HFFc6 (cell line): ENCODE data around the gene ABI3BP. TPM values are rescaled to one million over a fixed set of nuclear protein-coding genes. Genes with fewer than 3 reads are reported as not detected.

Experiments
- DNase-seq: peaks from one replicate; pipeline ENCODE4 v3.0.0-alpha.2; 2018
- H3K27ac Mint-ChIP-seq: 2 replicates; pipeline ENCODE4 v1.8.0; 2020; ENCODE audit warnings: mild to moderate bottlenecking, mixed read lengths
- H3K27me3 Mint-ChIP-seq: 2 replicates; pipeline ENCODE4 v1.8.0; 2021; ENCODE audit warnings: mild to moderate bottlenecking, moderate library complexity, mixed read lengths; ENCODE audit not compliant: insufficient read depth
- H3K36me3 Mint-ChIP-seq: 2 replicates; pipeline ENCODE4 v1.8.0; 2021; ENCODE audit warnings: low read depth, mixed read lengths
- H3K4me1 Mint-ChIP-seq: 2 replicates; pipeline ENCODE4 v1.8.0; 2020; ENCODE audit warnings: low read depth, mixed read lengths
- H3K4me3 Mint-ChIP-seq: 2 replicates; pipeline ENCODE4 v1.8.0; 2020; ENCODE audit warnings: mild to moderate bottlenecking, moderate library complexity, mixed read lengths
- H3K9me3 Mint-ChIP-seq: 2 replicates; pipeline ENCODE4 v1.8.0; 2020; ENCODE audit warnings: mild to moderate bottlenecking, mixed read lengths
- total RNA-seq, 6 experiments: library from RNA; stranded (reverse); fragmentation: NEBNext Ultra II Directional; extraction: Animal tissue kit (Norgen Biotek cat#: 25700); gene quantifications; 2 replicates in 1 of 6; 3 replicates in 5 of 6; pipeline ENCODE4 v1.2.3, GENCODE V29; 2021
- TF ChIP-seq, protein P1 (sequence below): fragments of 200-600 bp; sonication (generic); IDR thresholded peaks from 2 replicates; pipeline ENCODE4 v1.5.0; 2021; ENCODE audit warnings: antibody characterized with exemption, mild to moderate bottlenecking

The ABI3BP gene
- total RNA-seq, 6 experiments from 2014 or later = 12.4 to 27.8 (median 24.6) TPM

- Mint-ChIP-seq H3K9me3 (no peaks in the 10 kb centered on the region), H3K4me3 (no peak overlapping the region), H3K36me3 (no peaks in the 10 kb centered on the region; the same call in 1 of the 2 replicates), H3K27ac (no peak overlapping the region), H3K4me1 (peaks cover 29% of the 10 kb centered on the region), H3K27me3 (peaks cover 1% of the 10 kb centered on the region; the same call in 1 of the 2 replicates)
- no peak for DNase-seq
- TF ChIP-seq, protein P1, sequence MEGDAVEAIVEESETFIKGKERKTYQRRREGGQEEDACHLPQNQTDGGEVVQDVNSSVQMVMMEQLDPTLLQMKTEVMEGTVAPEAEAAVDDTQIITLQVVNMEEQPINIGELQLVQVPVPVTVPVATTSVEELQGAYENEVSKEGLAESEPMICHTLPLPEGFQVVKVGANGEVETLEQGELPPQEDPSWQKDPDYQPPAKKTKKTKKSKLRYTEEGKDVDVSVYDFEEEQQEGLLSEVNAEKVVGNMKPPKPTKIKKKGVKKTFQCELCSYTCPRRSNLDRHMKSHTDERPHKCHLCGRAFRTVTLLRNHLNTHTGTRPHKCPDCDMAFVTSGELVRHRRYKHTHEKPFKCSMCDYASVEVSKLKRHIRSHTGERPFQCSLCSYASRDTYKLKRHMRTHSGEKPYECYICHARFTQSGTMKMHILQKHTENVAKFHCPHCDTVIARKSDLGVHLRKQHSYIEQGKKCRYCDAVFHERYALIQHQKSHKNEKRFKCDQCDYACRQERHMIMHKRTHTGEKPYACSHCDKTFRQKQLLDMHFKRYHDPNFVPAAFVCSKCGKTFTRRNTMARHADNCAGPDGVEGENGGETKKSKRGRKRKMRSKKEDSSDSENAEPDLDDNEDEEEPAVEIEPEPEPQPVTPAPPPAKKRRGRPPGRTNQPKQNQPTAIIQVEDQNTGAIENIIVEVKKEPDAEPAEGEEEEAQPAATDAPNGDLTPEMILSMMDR = no peak
Measured at GRCh38 chr3:100891827-100892226, 101.4 kb downstream of the ABI3BP start.

DNA sequence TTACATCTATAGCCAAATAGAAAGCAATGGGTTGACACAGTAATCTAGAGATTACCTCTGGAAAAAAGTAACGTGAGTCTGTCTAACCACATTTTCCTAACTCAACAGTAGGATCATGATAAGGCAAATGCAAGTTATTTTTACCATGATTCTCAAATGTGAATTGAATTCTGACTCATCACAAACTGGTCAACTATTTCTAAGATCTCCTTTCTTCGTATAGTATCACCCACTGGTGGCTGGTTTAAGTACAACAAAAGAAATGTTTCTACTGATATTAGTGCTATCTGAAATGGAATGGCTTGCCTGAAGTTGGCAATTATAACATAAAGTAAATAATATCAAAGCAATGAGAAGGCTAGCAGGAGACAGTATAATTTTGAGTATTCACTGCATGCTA, 102.2 kb downstream of the ABI3BP start:
- H3K27ac Mint-ChIP-seq = no peak overlapping the region
- no peak overlapping the region for H3K4me3 Mint-ChIP-seq
- no peaks in the 10 kb centered on the region for H3K9me3 Mint-ChIP-seq
- DNase-seq = peak; percentile 60
- H3K36me3 Mint-ChIP-seq = no peaks in the 10 kb centered on the region; the same call in 1 of the 2 replicates
- peaks cover 29% of the 10 kb centered on the region for H3K4me1 Mint-ChIP-seq
- peaks cover 1% of the 10 kb centered on the region; the same call in 1 of the 2 replicates for H3K27me3 Mint-ChIP-seq
- TF ChIP-seq, protein P1 = peak; percentile 82

DNA sequence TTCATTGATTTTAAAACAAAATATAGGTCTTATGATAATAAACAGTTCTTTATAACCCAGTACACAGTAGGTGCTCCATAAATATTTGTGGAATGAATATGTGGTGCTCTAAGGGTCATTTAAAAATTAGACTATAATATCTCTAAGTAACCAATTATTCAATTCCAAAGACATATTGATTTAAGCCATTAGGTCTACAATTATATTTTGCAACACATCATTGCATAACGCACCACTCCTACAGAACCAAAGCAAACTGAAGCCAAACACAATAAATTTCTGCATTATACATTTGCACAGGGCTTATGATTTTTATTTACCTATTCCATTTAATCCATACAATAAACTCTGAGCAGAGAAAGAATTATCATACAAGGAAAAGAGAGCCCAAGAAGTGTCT, 104.3 kb downstream of the ABI3BP start:
- Mint-ChIP-seq H3K4me1 (peaks cover 28% of the 10 kb centered on the region), H3K27me3 (peaks cover 1% of the 10 kb centered on the region; the same call in 1 of the 2 replicates), H3K27ac (no peak overlapping the region), H3K4me3 (no peak overlapping the region), H3K36me3 (no peaks in the 10 kb centered on the region; the same call in 1 of the 2 replicates), H3K9me3 (no peaks in the 10 kb centered on the region)
- no peak for DNase-seq
- TF ChIP-seq, protein P1 = no peak

- H3K27ac Mint-ChIP-seq = peak overlapping the region; percentile 43
- no peak overlapping the region for H3K4me3 Mint-ChIP-seq
- H3K9me3 Mint-ChIP-seq = no peaks in the 10 kb centered on the region
- H3K36me3 Mint-ChIP-seq = no peaks in the 10 kb centered on the region
- DNase-seq = no peak
- no peaks in the 10 kb centered on the region for H3K27me3 Mint-ChIP-seq
- TF ChIP-seq, protein P1 = no peak
- H3K4me1 Mint-ChIP-seq = peaks cover 22% of the 10 kb centered on the region
Measured at GRCh38 chr3:100882571-100882984, 110.6 kb downstream of the ABI3BP start.

DNA sequence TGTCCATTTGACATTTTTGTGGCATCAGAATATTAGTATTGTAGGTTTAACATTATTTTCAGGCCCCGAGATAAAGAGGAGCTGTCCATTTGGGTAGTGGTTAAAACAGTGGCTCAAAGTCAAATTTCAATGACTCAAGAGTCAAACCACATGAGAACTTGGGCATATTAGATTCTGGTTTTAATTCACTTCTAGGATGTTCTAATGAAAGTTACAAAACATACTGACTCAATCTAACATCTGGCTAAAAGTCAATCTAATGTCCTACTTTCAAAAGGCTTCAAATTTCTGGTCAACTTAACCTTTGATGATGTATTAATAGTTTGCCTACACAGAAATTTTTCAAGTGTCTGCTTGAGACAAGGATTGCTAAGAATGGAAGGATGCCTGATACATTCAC, 112.4 kb downstream of the ABI3BP start:
- Mint-ChIP-seq H3K4me1 (peaks cover 28% of the 10 kb centered on the region), H3K36me3 (no peaks in the 10 kb centered on the region), H3K27me3 (no peaks in the 10 kb centered on the region), H3K4me3 (no peak overlapping the region), H3K27ac (no peak overlapping the region), H3K9me3 (no peaks in the 10 kb centered on the region)
- no peak for DNase-seq
- TF ChIP-seq, protein P1 = no peak
